Activated CD8-positive, alpha-beta memory T cell treated with anti-CD3 and anti-CD28 coated beads for 4 hours (primary cell): Measurements from ENCODE around the gene ANAPC2.

ENCODE experiments used
- DNase-seq, 2 donors: peaks; one replicate each; pipeline ENCODE4 v3.0.0-alpha.2; 2020; ENCODE audit warnings: low read depth in 2 of 2

Gene ANAPC2

DNA sequence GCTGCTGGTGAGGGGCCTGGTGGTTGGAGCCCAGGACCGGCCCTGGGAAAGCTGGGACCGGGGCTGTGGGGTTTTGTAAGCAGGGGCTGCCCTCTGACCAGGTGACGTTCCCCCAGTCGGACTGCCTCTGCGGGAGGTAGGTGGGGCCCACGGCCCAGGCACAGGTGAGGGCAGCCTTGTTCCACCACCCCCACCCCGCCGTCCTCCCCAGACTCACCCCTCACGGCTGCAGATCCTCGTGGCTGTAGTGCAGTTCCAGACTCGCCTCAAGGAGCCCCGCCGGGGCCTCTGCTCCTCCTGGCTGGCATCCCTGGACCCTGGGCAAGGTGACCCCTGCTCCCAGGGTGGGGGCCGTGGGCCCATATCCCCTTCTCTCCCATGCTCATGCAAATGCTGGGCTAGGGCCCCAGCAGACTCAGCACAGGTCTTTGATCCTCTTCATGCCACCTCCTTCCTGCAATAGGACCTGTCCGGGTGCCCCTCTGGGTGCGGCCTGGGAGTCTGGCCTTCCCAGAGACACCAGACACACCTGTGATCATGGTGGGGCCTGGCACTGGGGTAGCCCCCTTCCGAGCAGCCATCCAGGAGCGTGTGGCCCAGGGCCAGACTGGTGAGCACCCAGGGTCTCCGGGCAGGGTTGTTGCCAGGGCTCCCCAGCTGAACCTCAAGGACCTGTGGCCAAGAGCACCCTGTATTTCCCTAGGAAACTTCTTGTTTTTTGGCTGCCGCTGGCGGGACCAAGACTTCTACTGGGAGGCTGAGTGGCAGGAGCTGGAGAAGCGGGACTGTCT is 27.0 kb upstream of the ANAPC2 start:
- DNase-seq: no peak

DNA sequence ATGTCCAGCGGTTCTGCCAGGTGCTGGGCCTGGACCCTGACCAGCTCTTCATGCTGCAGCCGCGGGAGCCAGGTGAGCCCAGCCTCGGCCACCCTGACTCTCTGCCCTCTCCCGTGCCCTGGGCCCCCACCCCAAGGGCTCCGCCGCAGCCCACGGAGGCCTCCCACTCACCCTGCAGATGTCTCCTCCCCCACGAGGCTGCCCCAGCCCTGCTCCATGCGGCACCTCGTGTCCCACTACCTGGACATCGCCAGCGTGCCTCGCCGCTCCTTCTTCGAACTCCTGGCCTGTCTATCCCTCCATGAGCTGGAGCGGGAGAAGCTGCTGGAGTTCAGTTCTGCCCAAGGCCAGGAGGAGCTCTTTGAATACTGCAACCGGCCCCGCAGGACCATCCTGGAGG is 26.3 kb upstream of the ANAPC2 start:
- no peak for DNase-seq

DNA sequence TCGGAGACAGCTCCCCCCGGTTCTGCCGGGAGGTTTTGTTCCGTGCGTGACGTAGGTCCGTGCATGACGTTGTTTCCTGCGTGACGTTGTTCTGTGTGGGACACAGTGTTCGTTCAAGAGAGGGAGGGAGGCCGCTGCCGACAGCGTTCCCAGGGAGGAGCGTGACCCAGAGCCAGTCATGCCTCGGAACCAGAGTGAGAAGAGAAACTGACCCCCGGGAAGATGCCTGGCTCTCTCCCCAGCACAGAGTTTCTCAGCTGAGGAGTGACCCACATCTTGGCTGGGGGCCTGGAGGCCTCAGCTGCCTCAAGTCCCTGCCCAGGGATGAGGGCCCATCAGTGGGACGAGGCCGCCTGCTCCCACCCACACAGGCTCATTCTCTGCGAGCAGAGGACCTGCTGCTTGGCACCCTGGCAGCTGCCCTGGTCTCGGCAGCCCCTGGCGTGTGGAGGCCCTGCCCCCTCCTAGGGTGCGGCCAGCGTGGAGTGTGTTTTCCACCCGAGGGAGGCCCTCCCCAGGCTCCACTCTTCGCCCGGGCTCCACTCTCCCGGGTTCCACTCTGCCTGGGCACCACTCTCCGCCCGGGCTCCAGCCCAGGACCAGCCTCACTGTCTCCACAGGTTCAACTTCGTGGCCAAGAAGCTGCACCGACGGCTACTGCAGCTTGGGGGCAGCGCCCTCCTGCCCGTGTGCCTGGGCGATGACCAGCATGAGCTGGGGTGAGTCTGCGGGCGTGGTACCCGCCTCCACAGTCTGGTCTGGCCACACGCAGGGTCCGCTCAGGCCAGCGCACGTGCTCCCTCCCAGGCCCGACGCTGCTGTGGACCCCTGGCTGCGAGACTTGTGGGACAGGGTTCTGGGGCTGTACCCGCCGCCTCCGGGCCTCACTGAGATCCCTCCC is 25.1 kb upstream of the ANAPC2 start:
- DNase-seq: no peak

DNA sequence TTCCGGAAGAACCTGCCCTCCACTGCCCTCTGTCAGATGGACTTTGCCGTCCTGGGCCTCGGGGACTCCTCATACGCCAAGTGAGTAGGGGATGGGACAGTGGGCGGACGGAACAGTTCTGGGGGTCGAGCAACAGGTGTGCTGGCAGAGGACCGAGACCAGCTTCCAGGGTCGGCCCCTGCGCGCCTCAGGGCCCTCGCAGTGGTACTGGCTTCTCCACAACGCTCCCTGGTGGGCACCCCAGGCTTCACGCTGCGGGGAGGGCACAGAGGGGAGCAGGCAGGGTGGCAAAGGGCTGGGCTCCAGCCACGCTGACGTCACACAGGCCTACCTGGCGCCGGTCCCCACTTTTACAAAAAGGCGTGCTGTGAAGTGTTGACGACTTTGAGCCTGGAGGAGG is 24.2 kb upstream of the ANAPC2 start:
- no peak for DNase-seq

DNA sequence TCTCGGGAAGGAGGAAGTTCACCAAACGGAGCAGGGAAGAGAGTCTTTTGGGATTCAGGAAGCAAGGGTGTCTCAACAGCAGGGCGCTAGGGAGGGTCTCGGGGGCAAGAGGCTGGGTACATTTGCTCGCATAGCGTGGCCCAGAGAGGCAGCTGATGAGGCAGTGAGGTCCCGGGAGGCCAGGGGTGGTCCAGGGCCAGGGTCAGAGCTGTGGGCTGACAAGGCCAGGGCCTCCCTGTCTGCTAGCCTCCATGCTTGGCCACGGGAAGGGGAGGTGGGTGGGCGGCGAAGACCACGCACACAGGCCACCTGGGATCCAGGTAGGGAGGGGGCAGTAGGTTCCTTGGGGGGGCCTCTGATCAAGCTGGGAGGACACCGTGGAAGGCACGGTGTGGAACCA is 23.2 kb upstream of the ANAPC2 start:
- no peak for DNase-seq

DNA sequence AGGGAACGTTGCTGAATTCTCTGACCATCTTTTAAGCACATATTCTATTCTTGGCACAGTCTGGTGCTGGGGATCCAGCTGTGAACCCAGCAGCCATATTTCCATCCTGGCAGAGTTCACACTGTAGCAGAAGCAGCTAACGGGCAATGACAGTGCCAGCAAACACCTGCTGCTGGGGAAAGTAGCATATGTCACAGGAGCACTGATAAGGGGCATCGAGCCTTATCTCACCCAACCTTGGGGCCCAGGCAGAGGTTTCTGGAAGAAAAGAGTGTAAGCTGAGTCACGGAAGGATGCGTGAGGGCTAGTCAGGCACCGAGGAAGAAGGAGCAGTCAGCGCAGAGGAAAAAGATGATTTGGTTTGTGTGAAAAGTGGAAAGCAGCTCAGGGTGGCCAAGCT is 18.2 kb upstream of the ANAPC2 start:
- DNase-seq: no peak

DNA sequence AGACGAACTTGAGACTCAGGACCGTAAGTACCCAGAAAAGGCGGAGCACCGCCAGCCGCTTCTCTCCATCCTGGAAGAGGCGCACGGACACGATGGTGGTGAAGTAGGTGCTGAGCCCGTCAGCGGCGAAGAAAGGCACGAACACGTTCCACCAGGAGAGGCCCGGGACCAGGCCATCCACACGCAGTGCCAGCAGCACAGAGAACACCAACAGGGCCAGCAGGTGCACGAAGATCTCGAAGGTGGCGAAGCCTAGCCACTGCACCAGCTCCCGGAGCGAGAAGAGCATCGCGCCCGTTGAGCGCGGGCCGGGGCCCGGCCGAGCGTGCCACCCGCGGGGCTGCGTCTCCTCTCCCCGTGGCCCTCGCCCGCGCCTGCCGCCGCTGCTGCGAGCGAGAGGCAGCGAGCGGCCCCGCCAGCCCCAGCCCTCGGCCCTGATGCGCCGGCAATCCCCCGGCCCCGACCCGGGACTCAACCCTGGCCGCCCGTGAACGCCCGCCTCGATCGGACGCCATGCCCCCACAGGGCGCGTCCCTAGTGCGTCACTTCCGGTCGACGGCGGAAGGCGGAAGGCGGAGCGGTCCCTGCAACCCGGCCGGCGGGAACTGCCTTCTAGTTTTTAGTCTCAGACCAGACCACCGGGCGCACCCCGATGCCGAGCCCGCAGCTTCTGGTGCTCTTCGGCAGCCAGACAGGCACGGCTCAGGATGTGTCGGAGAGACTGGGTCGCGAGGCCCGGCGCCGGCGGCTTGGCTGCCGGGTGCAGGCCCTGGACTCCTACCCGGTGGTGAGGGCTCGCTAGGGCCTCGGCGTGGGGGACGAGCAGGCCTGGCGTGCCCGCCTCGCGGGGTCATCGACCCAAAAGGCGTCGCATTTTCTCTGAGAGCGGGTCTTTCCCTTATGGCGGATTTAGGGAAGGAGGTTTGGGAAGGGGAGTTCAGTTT is 17.0 kb upstream of the ANAPC2 start, which contains the start of the genes NDOR1 and TMEM203:
NDOR1 (plus strand) TSS at position 575 of the 944 bp plus-strand sequence; CDS start at position 653, 78 bp downstream.
TMEM203 (minus strand) TSS at position 523 of the 944 bp plus-strand sequence; CDS start at position 289, 234 bp downstream.
- DNase-seq: peak; percentile 87

- no peak for DNase-seq
These were observed 16.4 kb upstream of the ANAPC2 start for GRCh38 chr9:137204731-137205125.

DNA sequence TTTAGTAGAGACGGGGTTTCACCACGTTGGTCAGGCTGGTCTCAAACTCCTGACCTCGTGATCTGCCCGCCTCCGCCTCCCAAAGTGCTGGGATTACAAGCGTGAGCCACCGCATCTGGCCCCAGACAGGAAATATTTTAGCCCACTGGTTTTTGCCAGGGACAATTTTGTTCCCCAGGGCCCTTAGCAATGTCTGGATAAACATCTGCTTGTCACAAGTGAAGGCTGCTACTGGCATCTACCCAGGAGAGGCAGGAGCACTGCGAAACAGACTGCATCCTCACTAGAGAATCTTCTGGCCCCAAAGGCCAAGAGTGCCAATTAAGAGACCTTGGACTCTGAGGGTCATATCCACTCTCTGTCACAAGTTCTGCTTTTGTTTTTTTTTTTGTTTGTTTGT is 14.6 kb upstream of the ANAPC2 start:
- no peak for DNase-seq

GRCh38 chr9:137201205-137201868 is 13.0 kb upstream of the ANAPC2 start:
- DNase-seq: no peak

GRCh38 chr9:137200311-137201204 is 12.2 kb upstream of the ANAPC2 start, which contains the start of gene TPRN:
Gene TPRN (minus strand): TSS chr9:137200741. CDS start chr9:137200711, 30 bp downstream.
- DNase-seq: peak; percentile 97 to 98

DNA sequence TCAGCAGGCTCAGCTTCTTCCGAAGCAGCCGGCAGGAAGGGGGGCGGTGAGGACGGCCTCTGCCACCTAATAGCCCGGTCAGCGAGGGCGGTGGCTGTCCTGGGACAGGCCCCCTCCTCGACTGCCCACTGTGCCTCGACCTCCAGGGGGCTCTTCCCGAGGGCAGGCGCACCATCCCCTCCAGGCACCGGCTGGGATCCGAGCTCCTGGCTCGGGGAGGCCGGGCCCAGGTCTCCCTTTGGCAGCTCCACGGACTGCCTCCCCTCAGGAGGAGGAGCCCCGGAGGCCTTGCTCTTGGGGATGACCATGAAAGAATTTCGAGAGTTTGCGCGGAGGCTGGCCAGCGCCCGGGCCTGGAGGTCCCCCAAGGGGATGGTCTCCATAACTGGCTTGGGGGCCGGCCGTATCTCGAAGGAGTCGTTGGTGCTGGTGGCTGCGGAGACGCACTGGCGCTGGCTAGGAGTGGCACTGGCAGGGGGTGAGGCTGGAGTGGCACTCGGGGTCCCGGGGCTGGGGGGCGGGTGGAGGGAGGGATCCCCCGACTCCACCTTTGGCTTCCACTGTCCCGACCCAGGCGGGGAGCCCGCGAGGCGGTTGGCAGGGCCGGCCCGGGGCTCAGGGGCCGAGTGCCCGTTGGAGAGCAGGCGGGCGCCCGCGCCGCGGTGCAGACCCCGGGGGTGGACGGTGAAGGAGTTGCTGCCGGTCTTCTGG is 11.2 kb upstream of the ANAPC2 start:
- no peak for DNase-seq

DNA sequence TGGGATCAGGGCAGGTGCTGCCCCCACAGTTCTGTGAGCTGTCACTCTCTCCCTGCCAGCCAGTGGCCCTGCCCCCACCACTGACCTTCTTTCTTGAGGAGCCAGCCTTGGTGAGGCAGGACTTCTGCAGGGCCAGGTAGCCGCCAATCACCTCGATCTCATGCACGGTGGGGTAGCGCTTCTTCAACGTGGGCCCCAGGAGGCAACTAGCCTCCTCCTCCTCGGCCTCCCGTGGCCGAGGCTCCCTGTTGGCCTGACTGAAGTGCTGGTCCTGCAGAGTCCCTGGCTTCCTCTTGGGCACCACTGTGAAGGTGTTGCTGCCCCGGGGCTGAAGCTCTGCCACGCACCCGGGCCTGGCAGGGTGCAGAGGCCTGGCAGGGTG is 10.5 kb upstream of the ANAPC2 start:
- no peak for DNase-seq

DNA sequence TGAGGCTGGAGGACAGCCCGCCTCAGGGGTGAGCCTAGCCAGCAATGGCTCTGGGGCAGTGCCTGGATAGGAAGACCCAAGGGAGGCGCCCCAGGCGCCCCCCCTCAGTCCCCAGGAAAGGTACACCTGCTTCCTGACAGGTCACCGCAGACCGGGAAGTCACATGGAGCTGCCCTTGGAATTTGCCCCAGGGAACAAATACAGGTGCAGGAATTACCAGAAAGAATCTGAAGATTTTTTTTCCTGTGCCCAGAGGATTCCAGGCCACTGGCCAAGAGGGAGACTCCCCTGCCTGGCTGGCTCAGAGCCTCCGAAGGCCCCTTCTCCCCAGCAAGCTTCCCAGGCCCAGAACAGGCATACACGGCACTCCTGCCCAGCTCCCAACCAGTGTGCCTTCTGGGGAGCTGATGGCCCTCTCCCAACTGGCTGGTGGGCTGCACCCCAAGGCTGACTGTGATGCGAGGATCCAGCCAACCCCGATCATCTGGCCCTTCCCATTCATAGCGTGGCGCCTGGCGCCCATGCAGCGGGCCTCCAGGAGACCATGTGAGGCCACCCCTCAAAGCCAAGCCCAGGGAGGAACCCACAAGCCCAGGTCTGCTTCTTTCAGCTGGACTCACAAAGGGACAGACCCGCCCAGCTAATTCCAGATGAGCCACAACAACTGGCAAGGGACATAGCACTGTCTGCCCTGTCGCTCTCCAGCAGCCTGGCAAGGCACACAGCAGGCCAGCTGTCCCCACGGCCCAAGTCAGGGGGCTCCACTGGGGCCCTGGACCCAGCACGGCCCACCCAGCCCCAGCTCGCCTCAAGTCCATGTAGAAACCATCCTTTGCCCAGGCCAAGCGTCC is 9.9 kb upstream of the ANAPC2 start:
- DNase-seq: no peak

DNA sequence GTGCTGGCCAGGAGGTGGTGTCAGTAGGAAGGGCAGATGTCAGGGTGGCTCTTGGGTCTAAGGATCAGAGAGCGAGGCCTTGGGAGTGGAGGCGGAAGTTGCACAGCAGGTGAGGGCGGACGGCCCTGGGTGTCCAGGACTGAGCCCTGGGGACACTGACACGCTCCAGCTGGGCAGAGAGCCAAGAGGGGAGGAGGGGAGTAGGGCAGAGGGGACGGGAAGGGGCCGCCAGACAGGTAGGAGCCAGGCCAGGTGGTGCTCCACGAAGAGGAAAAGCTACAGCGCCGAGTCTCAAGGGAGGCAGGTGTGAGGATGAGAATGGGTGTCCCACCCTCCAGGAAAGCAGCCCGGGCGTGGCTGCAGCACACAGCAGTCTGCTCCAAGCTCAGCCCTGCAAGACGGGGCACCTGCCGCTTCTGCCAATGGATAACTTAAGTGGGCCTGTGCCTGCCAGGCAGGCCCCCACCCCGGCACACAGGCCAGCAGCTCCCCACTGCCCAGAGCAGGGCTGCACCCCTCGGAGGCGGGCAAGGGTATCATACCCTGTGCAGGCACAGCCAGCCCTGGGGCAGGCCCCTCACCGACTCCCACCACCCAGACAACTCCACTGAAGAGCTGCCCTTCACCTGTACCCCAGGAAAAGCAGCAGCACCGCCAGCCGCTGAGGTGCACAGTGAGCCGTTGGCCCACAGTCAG is 7.3 kb upstream of the ANAPC2 start:
- no peak for DNase-seq

DNA sequence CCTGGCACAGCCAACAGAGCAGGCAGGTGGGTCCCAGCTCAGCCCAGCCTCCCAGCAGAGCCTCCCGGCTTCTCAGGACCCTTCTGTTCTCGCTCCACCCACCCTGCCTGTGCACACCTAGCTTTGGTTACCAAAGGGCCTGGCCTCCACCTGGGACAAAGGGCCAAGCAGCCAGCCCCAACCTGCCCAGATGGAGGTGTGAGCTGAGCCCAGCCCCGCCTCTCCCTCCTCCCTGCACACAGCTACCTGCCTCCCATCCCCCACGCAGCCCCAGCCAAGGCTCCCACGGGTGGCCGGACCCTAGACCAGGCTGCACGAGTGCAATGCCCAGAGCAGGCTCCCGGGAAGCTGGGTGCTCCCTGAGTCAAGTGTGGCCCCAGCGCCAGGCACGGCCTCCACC is 6.5 kb upstream of the ANAPC2 start:
- no peak for DNase-seq

DNA sequence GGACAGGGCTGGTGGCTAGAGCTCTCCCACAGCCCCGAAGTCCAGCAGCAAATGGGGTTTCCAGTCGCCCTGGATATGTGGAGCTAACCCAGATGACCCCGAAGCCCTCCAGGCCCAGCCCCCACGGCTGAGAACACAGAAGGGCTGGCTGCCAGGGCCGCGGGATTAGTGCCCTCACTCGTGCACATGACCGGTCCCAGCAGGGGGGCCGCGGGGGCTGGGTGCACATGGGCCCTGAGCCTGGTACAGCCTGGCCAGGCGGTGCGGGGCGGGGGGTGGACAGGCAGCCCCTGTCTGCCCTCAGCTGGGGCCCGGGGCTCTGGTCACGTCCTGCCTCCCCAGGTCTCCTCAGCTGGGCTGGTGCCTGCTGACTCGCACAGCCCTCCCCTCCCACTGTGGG is 6.0 kb upstream of the ANAPC2 start:
- DNase-seq: no peak

- no peak for DNase-seq
These were observed 5.4 kb upstream of the ANAPC2 start for GRCh38 chr9:137193771-137194170.
